ENCODE measurements around the gene ST8SIA6.

The ST8SIA6 gene

DNA sequence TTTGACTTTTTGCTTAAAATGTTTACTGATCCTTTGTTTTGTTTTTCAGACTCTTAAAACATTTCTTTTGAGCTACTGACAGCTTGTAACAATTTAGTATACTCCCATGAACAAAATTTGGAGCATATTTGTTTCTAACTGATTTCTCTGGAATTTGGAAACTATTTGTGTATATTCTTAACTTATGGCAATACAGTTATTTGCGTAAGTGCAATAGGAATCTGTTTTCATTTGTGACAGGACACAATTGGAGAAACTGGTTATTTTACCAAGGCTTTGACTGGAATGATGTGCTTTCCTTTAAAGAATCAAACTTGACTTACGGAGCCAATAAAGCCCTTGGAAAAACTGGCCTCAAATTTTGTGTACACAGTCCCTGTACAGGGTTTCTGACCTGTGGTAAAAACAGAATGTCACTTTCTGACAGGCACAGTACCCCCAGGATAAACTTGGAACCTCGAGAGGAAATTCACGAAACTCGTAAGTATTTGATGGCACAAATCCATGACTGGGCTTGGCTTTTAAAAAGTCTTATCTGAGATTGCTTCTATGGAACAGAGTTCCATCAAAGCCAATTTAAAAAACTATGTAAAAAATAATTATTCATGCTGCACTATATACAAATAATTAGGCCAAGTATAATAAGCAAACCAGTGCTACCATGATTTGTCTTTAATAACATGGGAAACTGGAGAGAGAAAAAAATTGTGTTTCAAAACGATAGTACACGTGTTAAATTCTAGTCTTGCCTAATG lies 70.4 kb downstream of the ST8SIA6 start:
- no peak for DNase-seq

DNA sequence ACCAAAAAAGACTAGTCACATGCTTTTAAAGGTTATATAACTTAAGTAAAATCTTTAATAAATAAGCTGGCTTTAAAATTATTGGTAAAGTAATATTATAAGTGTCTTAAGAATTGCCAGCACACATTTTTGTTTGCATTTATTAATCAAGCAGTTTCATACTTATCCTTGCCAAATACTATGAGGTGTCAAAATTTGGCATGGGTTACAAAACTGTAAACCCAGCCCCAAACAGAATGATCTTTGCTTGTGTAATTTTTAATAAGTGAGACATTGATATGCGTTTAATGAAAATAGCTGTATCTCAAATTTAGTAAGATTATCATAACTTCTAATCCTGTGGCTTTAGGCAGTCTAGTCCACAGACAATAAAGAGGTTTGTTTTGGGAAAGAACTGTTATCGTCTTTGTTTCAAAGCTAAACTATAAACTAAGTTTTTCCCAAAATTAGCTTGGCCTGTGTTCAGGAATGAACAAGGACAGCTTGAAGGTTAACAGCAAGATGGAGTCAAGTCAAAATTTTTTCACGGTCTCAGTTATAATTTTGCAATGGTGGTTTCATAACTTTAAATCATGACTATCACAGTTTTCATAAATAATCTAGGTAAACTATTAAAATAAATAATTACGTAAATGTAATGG lies 72.8 kb downstream of the ST8SIA6 start:
- DNase-seq: no peak

DNA sequence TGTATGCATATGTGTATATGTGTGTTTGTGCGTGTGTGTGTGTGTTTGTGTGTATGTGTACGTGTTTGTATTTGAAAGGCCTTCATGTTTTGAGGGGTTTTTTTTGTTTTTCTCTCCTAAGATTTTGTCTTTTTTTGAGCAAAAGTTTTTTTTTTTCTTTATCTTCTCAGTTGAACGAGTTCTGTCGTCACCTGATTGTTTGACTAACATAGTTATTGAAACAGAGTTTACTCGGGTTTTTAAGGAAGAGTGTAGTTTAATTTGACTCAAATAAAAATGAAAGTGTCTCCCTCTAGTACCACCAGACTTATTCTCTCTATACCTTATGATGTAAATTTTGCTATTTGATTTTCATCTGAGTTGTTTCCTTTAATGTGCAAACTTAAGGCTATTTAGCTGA lies 73.5 kb downstream of the ST8SIA6 start:
- DNase-seq: no peak

DNA sequence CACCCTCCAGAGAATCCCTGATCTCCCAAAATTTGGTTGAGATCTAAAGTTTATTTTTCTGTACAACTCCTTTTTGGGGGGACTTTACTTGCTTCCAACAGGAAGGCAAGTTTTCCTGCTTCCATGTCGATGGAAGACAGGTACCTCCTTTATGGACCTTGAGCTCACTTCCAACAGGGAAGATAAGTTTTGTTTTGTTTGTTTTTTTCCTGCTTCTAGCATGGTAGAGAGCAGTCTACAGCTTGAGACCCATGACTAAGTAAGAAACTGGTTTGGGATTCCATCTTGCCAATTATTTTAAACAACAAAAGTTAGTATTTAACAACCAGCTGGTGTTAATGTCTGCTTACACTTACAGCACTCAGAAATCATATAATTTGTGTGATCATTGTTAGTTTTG lies 74.4 kb downstream of the ST8SIA6 start:
- no peak for DNase-seq

DNA sequence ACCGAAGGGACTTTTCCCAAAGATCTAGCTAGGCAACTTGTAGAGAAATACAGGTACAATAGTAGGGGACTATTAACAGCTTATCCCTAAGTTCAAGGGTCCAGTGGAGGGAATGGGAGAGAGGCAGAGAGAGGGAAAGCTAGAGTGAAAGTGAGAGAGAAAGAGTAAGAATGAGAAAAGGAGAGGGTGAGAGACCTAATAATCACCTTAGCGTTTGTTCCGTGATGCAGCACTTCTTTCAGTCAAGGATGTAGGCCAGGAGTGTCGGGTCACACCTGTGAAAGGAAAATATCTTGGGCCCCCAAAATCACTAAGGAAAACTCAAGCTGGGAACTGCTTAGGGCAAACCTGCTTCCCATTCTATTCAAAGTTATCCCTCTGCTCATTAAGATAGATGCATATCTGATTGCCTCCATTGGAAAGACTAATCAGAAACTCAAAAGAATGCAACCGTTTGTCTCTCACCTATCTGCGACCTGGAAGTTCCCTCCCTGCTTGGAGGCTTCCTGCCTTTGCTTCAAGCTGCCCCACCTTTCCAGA lies 75.2 kb downstream of the ST8SIA6 start:
- DNase-seq: no peak

DNA sequence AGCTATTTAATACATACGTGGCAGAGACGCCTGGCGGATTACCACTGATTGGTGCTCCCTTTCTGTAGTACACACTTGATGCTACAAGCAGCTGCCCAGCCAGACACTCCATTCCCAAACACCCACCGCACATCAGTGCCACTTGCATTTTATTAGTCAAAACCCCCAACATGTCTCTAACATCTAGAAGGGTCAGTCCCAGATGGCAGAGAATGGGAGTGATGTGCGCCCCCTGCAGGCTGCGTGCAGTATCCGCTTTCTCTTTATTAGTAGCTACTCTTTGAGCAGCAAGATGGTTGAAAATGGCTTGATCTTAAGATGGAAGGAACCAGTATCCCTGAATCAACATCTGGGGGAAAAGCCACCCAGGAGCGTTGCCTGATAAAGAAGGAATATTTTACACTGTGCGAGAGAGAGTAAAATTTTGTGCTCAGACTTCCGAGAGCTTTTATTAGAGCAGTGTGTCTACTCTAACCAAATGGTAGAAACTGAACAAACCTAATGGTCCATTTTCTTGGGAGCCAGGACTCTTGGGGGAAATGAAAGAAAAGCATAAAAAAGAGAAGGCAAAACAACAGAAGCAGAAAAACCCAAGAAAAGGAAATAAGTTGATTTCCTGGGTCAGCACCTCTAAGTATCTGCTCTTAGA lies 78.3 kb downstream of the ST8SIA6 start:
- DNase-seq: no peak

DNA sequence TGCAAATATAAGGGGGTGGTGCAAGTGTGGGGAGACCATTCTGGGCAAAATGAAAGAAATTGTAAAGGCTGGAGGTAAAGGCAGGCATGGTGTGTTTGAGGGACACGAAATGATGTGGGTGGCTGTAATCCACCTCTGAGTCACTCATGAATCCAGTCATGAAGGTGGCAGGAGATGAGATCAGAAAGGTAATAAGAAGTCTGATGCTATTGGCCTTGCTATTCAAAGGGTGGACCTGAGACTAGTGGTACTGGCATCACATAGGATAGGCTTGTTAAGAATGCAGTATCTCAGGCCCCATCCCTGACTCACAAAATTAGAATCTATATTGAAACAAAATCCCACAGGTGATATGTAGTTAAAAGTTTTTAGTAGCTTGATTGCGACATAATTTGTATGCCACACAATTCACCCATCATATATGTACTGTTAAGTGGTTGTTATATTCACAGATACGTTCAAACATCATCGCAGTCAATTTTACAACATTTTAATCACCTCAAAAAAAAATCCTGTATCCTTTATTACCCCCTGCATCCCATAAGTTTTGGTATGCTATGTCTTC lies 85.6 kb downstream of the ST8SIA6 start:
- no peak for DNase-seq

DNA sequence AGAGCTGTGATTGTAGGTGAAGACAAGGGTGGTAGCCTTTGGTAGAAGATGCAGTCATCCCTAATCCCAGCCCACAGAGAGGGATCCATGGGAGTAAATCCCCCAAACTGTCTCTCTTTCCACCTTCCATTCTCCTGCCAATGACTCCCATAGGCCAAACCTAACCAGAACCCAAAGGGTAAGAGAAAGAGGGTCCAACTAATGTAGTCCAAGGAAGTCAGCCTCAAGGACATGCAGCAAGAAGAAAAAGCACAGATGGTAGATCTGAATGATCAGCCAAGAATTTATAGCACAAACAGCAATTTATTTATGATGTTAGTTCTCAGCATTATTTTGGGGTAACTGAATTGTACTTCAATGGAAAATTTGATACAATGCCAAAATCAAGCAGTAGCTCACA lies 87.7 kb downstream of the ST8SIA6 start:
- DNase-seq: no peak

DNA sequence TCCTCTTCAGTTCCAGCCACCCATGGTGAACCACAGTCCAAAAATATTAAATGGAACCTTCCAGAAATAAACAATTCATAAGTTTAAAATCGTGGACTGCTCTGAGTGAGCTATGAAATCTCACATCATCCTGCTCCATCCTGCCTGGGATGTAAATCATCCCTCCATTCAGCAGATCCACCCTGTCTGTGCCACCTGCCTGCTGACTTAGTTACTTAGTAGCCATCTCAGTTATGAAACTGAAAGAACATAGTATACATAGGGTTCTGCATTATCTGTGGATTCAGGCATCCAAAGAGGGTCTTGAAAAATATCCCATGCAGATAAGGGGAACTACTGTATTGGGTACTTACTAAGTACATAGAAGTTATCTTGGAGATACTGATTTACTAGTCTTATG lies 89.0 kb downstream of the ST8SIA6 start:
- no peak for DNase-seq

DNA sequence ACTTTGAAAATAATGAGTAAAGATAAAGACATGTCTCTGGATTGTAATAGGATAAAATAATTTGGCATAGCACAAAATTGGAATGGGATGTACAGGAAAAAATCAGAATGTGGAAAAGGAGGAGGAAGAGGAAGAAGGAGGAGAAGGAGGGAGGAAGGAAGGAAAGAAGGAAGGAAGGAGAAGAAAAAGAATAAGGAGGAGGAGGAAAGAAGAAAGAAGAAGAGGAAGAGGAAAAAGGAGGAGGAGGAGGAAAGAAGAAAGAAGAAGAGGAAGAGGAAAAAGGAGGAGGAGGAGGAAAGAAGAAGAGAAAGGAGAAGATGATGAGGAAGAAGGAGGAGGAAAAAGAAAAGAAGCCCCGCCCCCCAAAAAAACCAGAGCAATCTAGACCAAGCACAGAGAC lies 95.9 kb downstream of the ST8SIA6 start:
- no peak for DNase-seq

DNA sequence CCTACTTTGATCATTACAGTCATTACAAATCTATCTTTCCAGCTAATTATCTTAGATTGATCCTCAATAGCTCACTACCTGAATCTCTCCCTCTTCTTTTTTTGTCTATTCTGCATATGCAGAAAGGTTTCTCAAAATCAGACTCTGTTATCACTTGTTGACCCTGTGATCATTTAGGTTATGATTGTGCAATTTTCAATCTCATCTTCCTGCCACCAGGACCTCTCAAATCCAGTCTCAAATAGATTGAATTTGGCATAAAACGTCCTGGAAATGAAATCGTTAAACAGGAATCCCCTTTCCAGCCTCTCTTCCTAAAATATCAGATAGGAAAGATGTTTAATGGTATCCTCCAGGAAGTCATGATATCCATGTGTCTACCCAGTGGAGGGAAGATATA lies 96.6 kb downstream of the ST8SIA6 start:
- DNase-seq: no peak

DNA sequence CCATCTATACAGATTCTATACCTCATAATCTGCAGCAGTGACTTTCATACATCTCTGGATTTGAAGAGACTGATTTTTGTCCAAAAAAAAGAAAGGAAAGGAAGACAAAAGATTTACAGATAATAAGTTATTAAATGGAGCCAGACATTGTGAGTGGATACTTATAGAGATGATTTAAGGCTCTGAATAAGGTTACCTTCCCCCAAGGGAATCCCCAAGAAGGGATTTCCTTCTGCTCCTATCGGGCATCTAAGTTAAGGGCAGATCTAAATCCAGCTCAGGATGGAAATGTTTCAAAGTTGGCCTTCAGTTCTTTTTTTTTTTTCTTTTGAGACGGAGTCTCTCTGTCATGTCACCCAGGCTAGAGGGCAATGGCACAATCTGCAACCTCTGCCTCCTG lies 97.6 kb downstream of the ST8SIA6 start:
- DNase-seq: no peak

DNA sequence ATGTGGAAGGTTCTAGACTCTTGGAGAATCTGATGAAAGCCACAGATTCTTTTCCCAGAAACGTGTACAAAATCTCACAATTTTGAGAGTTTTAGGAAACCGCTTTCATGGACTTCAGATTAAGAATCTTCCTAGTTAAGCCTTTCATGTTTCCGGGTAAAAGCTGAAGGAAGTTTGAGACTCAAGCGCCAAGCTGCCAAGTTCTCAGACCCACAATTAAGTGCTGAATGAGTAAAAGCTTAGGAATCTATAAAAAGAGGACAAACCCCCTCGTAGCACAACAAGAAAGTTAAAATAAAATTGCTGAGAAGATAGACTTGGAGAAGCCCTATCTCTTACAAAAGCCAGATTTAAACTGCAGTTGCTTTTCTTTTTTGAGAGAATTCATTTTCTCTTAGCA lies 99.6 kb downstream of the ST8SIA6 start:
- no peak for DNase-seq

DNA sequence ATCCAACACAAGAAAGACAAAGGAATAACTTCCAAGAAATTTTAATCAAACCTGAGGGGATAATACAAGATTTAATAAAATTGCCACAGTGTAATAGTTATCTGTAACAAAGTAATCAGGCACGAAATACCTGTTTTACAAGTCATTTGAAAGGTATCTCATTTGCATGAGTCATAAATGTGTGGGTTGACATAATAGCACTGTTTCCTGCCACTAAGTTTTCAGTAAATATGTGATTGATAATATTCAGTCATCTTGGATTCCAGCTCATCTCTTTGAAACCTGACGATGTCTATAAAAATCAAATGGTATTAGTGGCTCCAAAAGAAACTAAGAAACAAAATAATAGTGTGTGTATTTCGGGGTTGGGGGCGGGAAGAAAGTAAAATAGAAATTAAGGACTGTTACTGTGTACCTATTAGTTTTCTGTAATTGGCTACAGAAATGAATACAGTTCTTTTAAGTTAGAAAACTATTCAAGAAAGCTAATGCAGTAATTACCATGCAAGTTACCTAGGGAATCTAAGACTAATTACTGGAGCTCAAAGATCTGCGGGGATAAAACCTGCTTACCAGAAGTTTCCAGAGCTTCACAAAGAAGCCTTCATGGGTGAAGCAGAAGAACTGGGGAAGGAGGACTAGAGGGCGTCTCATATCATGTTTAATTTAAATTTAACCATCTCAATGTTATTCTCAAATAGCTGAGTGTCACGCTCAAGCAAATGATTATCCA lies 100.7 kb downstream of the ST8SIA6 start:
- DNase-seq: no peak

DNA sequence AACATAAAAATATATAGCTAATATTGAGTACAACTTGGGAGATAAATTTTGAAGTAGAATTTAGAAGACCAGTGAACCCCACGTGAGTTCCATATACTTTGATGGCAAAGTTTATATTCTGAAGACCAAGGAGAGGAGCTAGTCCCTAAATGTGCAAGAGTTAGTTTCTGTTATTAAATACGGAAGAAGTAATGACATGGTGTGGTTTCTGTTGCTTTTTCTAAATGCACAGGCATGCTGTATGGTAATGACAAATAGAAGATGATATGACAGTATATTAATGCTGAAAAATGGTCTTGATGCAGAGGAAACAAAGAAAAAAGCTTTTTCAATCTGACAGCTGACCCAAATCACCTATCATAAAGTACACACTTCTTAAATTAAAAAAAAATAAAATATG lies 101.8 kb downstream of the ST8SIA6 start:
- no peak for DNase-seq

DNA sequence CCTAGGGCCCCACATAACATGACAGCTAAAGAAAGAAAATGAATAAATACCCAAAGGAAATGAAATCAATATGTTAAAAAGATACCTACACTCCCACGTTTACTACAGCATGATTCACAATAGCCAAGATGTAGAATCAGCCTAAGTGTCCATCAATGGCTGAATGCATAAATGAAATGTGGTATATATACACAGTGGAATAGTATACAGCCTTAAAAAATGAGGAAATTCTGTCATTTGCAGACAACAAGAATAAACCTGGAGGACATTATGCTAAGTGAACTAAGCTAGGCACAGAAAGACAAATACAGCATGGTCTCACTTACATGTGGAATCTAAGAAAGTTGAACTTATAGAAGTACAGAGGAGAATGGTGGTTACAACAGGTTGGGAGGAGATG lies 102.9 kb downstream of the ST8SIA6 start:
- DNase-seq: no peak

DNA sequence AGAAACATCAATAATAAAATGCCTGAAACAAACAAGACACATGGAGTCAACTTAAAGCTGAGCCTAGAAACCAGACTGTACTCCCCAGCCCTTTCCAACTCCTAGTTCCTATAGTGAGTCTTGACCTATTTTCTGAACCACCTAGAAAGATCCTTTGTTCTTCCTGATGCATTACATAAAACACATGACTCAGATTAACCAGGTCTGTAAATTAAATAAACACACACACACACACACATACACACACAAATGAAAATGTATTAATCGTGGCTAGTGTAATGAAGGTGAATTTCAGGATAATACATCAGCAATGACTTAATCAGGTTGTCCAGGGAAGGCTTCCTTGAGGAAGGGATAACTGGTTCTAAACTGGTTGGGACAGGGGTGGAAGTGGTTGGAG lies 104.7 kb downstream of the ST8SIA6 start:
- DNase-seq: no peak

DNA sequence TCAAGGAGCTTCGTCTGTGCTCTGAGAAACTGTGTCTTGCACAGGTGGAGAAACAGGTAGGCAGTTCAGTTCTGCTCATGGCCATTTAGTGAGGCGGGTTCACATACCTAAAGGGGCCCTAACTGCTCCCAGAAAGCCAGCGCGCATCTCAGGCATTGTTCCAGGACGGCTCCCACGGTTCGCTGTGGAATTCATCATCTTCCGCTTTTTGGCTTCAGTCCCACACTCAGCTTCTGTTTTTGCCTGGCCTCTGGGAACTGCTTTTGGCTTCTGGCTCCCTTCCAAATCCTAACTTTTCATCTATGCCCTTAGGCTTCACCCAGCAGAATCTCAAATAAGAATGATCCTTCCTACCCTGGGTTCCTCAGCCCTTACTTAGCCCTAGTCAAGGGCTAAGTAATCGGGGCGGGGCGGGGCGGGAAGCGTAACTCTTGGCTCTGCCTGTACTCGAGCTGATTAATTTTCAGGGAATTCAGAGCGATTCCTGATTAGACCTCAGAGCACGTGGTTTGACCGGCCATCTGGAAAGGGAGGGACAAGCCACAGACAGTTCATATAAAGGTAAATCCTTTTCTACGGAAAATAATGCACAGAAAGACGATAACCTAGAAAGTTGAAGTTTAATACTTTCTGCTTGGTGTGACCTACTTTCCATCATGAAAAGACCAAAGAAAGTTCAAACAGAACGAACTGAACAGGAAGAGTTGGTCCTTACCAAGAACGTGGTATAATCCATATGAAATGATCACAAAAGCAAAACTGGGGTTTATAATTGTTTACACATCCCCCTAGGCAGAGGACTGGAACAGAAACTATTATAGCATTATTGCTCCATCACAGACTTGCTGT lies 105.7 kb downstream of the ST8SIA6 start:
- peak; percentile 99 for DNase-seq

DNA sequence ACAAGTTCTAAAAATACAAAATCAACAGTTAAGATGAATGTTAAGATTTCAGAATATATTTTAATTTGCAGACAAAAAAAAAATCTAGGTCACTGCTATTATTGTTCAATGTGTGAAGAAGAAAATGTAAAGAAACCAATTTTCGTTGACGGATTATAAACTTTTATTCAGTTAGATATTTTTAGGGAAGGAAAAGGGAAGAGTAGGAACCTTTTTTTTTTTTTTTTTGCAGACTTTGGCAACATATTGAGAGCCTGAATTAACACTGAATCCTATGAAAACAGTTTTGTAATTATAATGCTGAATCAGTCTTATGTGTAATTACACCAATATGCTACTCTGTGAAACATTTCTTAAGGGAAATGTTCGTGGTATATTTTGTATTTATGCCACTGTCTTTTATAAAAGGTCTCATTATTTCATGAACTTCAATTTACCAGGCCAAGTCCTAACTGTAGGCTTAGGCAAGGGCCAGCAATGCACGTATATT lies 106.3 kb downstream of the ST8SIA6 start:
- no peak for DNase-seq

DNA sequence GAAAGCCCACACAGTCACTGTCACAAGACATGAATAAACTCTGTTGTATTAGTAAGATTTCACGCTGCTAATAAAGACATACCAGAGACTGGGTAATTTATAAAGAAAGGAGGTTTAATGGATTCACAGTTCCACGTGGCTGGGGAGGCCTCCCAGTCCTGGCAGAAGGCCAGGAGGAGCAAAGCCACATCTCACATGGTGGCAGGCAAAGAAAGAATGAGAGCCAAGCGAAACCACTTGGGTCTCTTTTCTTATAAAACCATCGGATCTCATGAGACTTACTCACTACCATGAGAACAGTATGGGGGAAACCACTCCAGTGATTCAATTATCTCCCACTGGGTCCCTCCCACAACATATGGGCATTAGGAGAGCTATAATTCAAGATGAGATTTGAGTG lies 110.2 kb downstream of the ST8SIA6 start:
- no peak for DNase-seq

DNA sequence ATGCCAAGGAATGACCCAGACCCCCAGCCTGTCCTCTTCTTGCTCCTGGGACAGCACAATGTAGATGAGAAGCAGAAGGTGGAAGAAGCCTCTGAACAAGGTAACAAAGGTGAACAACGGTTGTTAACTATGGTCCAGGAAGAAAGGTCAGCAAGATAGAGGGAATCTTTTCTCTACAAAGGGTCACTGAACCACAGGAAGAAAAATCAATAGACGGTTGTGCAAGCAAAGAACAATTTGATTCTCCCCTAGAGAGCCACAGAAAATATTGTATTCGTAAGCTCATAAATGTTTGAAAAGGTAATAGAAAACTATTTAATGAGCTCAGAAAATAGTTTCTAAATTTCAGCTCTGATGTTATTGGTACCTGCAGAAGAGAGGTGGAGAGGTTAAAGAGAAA lies 111.3 kb downstream of the ST8SIA6 start:
- DNase-seq: no peak

Data from T1000 (cell line).